NCI-H82 treated with DMSO at 0.1 percent for 48 hours (cell line): ENCODE measurements around the gene STEAP1B.
"Not testable (repeated sequence)": the region's sequence is repeated elsewhere in the genome, so short reads cannot be mapped to it uniquely, and the experiment has no call there.

ENCODE experiments used
- DNase-seq: peaks from one replicate; lab custom pipeline; 2025; ENCODE audit not compliant: unreplicated experiment; lab: John Stamatoyannopoulos, UW

The STEAP1B gene

DNA sequence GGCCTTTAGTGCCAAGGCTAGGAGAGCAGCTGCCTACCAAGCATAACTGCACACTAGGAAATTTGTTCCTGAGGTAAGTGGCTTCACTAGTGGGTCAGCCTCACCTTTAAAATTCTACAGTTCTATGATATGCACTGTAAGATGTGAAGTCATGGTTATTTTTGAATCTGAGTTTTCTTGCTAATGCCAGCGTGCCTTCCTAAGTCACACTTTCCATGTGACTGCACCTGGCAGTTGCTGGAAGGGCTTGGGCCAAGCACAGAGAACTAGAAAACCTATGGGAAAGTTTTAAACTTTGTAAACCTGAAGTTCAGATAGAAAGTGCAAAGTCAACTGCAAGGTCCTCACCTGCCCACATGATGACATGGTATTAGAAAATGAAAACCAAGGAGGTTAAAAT is 42.5 kb downstream of the STEAP1B start:
- DNase-seq: no peak

DNA sequence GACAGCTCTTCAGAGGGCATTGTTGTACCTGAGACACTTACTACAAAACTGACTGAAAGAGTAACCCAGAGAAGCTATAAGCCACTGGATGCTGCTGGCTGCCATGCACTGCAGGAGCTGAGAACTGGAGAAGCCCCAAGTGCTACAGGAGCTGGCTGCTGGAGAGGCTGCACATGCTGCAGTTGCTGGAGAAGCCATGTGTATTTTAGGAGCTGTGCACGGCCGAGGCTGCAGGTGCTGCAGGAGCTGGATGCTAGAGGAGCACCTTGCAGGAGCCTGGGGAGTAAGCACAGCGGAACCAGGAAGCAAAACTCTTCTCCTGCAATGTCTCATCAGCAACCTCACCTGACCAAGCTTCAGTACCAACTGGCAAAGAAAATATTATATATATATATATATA is 45.5 kb downstream of the STEAP1B start:
- no peak for DNase-seq

DNA sequence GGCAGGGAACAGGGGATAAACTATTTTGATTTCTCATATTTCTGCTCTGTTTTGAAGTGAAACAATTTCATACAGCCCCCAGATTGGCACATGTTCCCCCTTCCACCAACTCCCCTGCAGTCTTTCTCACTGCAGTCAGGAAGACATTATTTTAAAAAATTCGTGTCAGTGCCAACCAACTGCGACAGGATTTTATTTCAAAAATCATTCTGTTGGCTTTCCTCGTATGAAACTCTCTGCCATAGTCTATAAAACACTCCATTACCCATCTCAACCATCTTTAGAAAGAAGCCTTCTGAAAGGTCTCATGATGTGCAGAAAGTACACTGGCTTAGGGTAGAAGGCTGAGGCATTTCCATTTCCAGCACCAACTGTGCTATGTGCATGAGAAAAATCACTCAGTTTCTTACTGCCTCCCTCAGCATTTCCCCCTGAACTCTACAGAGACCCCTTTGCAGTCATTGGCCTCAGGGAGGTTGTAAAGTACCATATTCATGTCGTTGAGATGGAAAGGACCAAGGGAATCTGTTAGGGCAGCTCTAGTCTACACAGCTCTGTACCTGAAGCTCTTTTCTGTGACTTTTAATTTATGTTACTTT is 46.9 kb downstream of the STEAP1B start:
- DNase-seq: no peak

DNA sequence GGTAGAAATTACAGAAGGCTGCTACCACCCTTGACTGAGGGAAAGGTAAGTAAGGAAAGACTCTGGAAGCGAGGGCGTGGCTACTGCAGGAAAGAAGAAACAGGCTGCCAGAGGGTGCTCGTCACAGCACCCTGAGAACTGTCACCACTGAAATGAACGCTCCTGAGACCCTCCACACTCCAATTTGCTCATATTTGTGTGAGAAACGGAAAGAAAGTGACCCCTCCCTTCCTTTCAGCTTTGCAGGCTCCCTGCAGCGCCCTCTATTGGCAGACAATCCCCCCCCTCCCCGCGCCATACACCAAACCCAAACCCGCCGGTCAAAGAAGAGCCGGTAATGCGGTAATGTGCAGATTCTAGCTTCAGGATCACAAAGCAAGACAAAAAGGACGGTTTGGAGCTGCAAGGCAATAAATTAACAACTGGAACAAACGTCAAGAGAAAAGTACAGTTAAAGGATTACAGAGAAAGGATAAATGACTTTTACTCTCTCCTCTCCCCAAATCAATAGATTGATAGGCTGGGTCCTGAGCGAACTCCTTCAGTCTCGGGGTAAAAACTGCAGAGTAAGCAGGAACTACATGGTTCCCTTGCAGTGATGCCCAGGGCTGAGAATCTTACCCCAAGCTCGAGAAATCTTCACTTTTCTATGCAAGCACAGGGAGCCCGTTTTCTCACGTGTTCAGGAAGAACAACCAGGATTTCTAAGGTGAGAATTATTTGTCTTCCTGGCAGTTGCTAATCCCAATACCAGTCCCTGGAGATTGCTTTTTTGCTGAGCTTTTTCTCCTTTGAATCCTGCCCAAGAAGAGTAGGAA is 47.6 kb downstream of the STEAP1B start:
- no peak for DNase-seq

DNA sequence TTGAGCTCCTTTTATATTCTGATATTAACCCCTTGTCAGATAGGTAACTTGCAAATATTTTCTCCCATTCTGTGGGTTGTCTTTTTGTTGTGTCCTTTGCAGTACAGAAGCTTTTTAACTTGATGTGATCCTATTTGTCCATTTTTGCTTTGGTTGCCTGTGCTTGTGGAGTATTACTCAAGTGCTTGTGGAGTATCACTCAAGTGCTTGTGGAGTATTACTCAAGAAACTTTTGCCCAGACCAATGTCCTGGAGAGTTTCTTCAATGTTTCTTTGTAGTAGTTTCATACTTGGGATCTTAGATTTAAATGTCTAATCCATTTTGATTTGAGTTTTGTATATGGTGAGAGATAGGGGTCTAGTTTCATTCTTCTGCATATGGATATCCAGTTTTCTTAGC is 50.0 kb downstream of the STEAP1B start:
- DNase-seq: not testable (repeated sequence)

DNA sequence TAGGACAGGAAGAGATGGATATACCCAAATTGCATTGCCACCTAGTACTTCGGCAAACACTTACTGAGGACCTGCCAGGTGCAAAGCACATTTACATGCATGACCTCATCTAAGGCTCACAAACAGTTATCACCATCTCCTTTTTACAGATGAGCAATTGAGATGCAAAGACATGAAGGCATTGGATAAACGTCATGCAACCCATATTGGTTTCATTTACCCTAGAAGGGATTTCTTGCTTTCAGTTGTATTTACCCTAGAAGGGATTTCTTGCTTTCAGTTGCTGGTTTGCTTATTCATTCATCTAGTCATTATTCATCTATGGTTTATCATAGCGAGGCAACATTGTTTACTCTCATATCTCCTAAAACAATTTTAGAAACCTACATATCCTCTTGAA is 52.2 kb downstream of the STEAP1B start:
- DNase-seq: no peak

DNA sequence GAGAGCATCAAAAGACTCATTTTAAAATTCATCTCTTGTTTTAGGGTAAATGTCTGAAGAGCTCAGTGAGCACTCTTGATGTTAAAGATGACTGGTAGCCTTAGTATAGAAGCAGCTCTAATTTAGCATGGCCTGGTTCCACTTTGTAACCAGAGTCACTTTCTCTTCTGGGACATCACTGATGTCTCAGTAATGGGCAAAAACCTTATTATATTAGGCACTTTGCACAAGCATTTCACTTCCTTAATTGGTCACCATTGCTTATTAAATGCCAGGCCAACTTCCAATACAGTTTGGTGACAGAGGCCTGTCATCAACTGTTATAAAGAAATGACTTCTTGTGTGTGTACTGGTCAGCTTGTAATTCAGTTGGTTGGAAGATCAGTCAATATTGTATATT is 53.0 kb downstream of the STEAP1B start:
- DNase-seq: no peak

DNA sequence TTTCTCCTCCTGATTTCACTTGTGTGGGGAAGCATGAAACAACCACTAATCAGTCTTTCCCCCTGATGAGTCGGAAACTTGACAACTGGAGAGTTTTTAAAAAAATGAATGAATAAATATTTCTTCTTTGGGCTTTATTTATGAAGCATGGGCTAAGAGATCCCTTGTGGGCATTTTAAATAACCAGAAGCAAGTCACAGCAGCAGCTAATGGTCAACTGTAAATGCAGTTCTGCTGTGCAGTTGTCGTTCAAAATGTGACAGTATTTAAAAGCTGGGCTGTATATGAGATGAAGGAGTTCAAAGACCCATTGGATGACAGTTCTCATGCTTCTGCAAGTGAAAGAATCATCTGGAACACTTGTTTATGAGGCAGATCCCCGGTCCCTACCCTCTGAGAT is 54.1 kb downstream of the STEAP1B start:
- DNase-seq: no peak

DNA sequence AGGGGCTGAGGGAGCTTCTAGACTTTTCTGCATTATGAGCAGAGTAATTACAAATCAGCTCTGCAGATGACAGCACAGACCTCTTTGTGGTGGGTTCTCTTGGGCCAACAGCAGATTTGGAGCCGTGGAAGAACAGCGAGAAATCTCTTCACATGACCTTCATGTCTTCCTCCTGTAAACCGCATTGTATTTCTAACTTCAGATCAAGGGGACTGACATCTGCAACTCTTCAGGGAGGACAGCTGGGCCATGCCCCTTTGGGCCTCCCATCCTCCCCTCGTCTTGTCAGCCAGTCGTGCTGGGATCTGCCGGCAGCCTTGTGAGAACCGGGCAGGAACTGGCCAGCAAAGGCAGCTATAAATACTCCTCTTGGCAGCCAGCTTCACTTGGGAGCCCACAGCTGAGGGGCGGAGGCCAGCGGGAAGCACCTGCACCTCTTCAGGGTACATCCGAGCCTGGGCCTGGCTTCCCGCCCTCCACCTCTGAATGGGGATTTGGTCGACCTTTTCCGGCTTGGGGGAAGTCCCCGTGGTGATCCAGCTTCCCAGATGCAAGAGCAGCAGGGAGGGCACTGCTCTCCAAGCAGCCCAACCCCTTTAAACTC is 54.7 kb downstream of the STEAP1B start:
- no peak for DNase-seq

DNA sequence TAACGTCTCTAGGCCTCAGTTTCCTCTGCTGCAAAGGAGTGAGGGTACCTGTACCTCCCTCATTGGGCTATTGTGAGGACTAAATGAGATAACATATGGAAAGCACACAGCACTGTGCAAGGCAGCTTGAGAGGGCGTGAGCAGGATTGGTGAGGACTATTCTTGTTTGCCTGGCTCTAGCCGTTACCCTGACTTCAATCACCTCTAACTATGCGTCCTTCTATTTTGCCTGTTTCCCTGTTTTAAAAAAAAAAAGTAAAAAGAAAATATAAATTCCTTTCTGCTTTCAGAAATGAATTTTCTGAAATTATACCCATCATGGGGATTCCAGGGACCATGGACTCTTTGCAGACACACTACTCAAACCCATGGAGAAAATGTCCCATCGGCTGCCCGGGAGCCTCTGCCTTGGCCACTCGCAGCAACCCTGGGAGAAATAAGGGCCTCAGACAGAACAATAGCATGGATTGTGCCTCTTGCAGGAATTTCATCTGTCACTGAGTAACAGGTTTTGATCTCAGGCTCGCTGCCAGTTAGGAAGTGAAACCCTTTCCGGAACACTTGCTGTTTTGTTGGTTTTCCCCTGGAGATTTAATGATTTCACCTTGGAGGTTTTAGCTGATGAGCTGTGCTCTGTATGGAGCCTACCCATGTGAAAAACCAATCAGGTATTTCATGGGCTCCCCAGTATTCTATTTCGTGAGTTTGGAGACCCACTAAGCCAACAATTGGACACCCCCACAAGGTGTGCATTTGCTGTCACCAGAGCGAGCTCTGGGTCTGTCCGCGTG is 55.6 kb downstream of the STEAP1B start:
- DNase-seq: no peak

DNA sequence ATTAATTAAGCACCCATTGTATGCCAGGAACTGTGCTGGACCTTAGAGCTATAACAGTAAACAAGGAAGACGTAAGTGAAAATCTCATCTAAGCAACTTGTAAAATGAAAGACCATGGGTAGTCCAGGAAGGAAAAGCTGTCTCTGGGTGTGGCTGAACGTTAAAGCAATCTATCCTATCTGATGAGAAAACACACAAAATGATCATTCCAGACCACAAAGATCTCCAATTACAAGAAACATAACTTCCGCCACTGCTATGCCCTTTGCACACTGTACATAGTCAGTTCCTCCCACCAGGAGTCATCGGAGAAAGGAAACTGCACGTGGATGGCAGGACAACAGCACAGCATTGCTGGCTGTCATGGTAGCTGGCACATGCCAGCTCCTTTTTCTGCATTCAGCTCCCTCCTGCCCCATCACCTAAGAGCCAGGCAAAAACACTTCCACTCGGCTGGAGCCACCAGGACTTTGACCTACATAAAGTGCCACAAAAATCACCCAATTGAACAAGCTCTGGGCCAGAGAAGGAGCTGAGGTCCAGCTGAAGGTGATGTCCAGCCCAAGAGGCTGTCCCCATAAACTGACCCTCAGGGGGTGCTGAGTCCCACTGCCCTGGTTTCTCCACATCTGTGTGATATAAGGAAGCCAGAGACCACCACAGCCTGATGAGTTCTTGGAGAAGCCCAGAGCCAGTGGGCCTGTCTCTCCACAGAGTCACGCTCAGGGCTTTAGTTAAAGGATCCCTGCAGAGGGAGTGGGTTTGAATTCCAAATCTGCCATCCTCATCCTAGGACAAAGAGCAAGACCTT is 56.4 kb downstream of the STEAP1B start:
- no peak for DNase-seq

DNA sequence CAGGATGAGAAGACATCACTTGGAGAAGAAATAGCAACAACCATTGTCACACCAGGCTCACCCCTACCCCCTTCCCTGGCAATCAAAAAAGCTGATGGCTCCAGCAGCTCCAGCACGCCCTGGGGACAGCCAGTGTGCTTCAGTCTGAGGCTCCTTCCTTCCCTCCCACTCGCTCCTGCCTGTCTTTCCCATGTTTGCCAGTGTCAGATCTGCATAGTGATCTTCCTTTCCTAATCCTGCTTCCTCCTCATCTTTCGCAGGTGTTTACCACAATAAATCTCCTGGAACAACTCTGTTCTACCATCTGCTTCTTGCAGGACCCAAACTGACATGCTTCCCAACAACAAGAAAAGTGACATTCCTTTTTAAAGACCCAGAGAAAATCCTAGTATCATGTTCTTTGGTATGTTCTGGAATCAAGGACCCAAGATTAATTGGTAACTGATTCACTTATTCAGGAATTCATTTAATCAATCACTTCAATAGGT is 57.1 kb downstream of the STEAP1B start:
- peak; percentile 73 for DNase-seq

DNA sequence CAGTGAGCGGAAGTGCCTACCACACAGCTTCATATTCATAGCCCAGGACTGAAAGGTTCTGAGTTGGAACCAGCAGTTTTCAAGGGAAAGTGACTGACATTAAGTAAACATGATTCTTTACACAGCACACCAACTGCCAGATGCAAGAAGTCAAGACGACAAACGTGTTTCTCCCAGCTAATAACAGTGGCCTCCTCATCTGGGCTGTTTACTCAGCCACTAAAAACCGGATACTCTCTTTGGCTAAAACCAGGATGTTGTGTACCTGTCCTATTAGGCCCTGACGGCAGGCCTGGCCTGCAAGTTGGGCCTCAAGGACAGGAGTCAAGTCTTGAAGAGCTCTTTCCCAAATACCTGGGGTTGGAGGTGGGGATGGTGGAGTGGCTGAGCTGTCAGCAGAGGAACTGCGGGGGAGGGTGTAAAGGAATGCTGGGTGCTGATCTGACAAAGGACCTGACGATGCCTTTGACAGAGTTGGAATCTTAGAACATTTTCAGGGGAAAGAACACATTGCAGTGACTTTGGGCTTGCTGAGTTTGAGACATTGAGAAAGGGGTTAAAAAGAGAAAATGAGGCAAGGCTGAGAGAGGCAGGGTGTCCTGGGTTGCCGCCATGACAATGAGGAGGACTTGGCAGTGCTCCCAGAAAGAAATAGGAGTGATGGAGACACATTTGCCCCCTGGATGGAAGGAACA is 57.7 kb downstream of the STEAP1B start:
- no peak for DNase-seq

DNA sequence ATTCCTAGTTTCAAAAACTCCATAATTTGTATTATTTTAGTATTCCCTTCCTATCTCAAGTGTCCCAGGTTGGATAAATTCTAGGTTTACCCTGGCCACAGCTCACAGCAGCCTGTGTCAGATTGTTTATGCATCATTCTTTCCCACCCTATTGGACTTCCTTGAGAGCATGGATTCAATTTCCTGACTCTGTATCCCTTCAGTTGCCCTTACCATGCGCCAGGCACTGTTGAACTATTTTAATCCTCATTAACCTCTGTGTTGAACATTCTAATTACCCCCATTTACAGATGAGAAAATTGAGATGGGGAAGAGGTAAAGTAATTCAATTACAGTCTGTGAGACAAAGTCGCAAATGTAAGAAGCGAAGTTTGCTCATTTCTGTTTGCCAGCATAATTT is 58.8 kb downstream of the STEAP1B start:
- no peak for DNase-seq

DNA sequence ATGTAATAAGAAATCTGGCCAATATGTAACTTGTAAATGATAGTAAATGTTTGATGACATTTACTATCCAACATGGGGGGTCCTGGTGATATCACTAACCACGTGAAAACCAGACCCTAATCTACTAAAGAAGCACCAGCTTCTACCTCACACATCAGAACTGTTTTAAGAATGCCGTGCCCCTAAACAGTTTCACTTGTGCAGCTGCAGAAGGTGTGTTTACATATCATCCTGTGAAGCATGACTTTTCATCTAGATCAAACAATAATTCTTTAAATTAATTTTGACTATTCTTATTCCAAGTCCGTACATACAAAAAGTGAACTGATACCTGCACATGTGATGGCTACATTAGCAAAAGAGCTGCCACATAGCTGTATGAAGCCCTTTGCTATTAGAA is 61.0 kb downstream of the STEAP1B start:
- DNase-seq: no peak

DNA sequence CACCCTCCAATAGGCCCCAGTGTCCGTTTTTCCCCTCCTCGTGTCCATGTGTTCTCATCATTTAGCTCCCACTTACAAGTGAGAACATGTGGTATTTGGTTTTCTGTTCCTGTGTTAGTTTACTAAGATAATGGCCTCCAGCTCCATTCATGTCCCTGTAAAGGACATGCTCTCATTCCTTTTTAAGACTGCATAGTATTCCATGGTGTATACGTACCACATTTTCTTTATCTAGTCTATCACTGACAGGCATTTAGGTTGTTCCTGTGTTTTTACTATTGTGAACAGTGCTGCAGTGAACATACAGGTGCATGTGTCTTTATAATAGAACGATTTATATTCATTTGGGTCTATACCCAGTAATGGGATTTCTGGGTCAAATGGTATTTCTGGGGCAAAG is 63.4 kb downstream of the STEAP1B start:
- not testable (repeated sequence) for DNase-seq

DNA sequence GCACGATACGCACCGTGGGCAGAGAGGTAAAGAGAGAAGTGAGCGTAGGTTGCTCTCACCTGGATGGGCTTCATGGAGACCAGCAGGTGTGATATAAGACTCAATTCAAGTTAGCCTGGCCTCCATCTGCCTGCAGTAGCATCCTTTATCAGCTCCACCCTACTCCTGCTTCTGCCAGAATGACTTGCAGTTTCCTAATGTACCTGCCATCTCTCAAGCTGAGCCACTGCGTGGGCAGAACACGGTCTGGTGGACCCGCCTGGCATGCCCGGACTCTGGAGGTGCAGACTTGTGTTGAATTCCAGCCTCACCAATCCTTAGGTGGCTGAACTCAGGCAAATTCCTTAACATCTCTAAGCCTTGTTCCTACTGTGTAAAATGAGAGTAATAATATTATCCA is 64.3 kb downstream of the STEAP1B start:
- no peak for DNase-seq

DNA sequence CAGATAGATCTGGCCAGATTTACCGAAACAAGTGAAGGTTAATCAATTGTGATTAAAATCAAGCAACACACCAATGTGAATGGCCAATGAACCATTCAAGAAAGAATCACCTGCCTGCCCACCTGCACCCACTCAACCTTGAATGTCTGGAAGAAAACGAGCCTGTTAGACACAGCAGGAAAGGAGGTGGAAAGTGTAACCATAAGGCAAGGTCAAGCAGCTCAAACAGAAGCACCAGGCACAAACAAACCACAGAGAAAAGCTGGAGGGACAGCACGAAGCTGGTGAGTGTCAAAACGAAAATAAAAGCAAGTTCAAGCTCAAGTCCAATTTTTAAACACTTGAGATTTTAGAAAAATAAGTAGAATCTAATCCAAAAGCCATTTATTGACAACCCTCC is 64.9 kb downstream of the STEAP1B start:
- DNase-seq: no peak

DNA sequence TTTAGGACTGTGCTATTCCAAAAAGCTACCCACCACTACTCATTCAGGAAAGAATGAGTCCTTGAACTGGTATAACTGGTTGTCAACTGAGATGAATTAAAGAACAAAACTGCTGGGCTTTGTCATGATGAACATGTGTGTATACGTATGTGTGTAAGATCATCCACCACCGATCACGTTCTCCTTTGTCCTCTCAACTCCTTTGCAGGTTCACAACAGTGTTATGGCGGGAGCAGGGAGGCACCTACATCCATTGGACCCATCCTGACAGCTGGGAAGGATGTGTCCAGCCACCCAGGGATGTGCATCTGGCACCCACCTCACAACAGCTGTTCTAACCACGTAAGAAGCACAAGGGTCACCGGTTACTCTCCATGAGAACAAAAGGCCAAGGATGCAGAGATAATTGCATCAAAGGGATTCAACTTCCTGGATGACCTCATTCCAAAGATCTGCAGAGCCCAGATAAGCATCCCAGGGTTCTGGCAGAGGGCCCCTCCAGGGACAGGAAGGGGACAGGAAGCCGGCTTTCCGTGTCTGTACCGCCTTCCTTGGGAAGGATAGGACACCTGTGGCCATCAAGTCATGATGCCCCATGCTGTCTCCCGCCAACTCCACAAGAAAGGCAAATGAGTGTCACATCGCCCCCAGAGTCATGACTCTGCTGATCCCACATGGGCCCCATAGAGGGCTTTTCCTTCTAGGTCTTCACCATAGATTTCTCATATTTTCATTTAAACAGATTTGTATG is 66.1 kb downstream of the STEAP1B start:
- no peak for DNase-seq
